B cell (primary cell): Measurements from ENCODE around the gene CAMK2B. TPM values are rescaled to one million over a fixed set of nuclear protein-coding genes. Genes with fewer than 3 reads are reported as not detected.

ENCODE experiments used
- ATAC-seq: fragments of 200-7000 bp; cut with Tn5 transposase; one replicate; pipeline ENCODE4 v1.10.0; 2021; ENCODE audit warnings: low read depth, mild to moderate bottlenecking, moderate number of reproducible peaks, moderate library complexity
- CTCF ChIA-PET: fragments of 350-600 bp; sonication (Branson Sonifier 250); formaldehyde crosslinking; loops from one replicate; lab custom pipeline; 2021; ENCODE audit warnings: antibody characterized with exemption, inconsistent platforms; lab: Charles Lee
- POLR2A ChIA-PET: fragments of 350-600 bp; sonication (Branson Sonifier 250); formaldehyde crosslinking; loops from one replicate; lab custom pipeline; 2021; ENCODE audit warnings: antibody characterized with exemption; lab: Charles Lee
- DNase-seq: peaks from one replicate; pipeline ENCODE4 v3.0.0; 2013
- H2AFZ ChIP-seq: 2 replicates; pipeline ENCODE4 v1.6.1; 2012; ENCODE audit warnings: mild to moderate bottlenecking, low read depth, low read length; ENCODE audit not compliant: insufficient read depth, poor library complexity, severe bottlenecking
- H3K27ac ChIP-seq, 2 donors: 1 replicate in 1 of 2; 2 replicates in 1 of 2; pipeline ENCODE4 v1.5.1; 2012 to 2013; ENCODE audit warnings: low read length in 2 of 2, mild to moderate bottlenecking in 2 of 2, moderate library complexity in 1 of 2
- H3K27me3 ChIP-seq, 4 experiments: fragments of 200-600 bp in 1 of 4; sonication (generic) in 1 of 4; replicated peaks in 1 of 4; 1 replicate in 2 of 4; 2 replicates in 2 of 4; pipeline versions ENCODE4 v1.6.1 to v1.7.0; 2013 to 2016; ENCODE audit warnings: low read length in 3 of 4, mild to moderate bottlenecking in 2 of 4, mixed read lengths in 1 of 4, moderate library complexity in 1 of 4; ENCODE audit not compliant: insufficient read depth in 4 of 4, control insufficient read depth in 3 of 4; ENCODE audit errors: control extremely low read depth in 1 of 4
- H3K36me3 ChIP-seq, 2 experiments: replicated peaks in 1 of 2; 1 replicate in 1 of 2; 2 replicates in 1 of 2; pipeline versions ENCODE4 v1.6.1 to v1.7.1; 2013; ENCODE audit warnings: low read length in 1 of 2; ENCODE audit not compliant: insufficient read depth in 2 of 2, control insufficient read depth in 1 of 2; ENCODE audit errors: control extremely low read depth in 1 of 2, extremely low read depth in 1 of 2
- H3K4me1 ChIP-seq, 2 donors: fragments of 200-600 bp in 1 of 2; sonication (generic) in 1 of 2; 1 replicate in 1 of 2; 2 replicates in 1 of 2; pipeline versions ENCODE4 v1.5.1 to v1.6.1; 2013 to 2017; ENCODE audit warnings: low read length in 2 of 2; ENCODE audit not compliant: control insufficient read depth in 2 of 2, insufficient read depth in 2 of 2
- H3K4me2 ChIP-seq: replicated peaks from 2 replicates; pipeline ENCODE3; 2012; ENCODE audit warnings: mild to moderate bottlenecking, low read depth, low read length; ENCODE audit not compliant: poor library complexity, severe bottlenecking
- H3K4me3 ChIP-seq, 5 experiments: fragments of 200-600 bp in 1 of 5; sonication (generic) in 1 of 5; 1 replicate in 3 of 5; 2 replicates in 2 of 5; pipeline versions ENCODE4 v1.5.1 to v1.7.0; 2011 to 2016; ENCODE audit warnings: low read length in 4 of 5, mild to moderate bottlenecking in 4 of 5, low read depth in 2 of 5, control low read depth in 1 of 5, moderate library complexity in 1 of 5; ENCODE audit not compliant: insufficient read depth in 1 of 5; ENCODE audit errors: control extremely low read depth in 1 of 5, extremely low read depth in 1 of 5
- H3K79me2 ChIP-seq: fragments of 200-600 bp; sonication (generic); one replicate; pipeline ENCODE4 v1.6.0; 2016; ENCODE audit warnings: low read length; ENCODE audit not compliant: control insufficient read depth, insufficient read depth
- H3K9ac ChIP-seq: fragments of 200-600 bp; sonication (generic); 2 replicates; pipeline ENCODE4 v1.6.1; 2017; ENCODE audit warnings: mild to moderate bottlenecking, low read length, moderate library complexity
- H3K9me3 ChIP-seq, 3 donors: one replicate each; pipeline versions ENCODE4 v1.6.1 to v1.7.1; 2013; ENCODE audit warnings: low read length in 2 of 3; ENCODE audit not compliant: control insufficient read depth in 2 of 3, insufficient read depth in 1 of 3; ENCODE audit errors: control extremely low read depth in 1 of 3
- H4K20me1 ChIP-seq: 2 replicates; pipeline ENCODE4 v1.6.0; 2012; ENCODE audit warnings: mild to moderate bottlenecking, low read length; ENCODE audit not compliant: insufficient read depth, control insufficient read depth, poor library complexity, severe bottlenecking
- H3K27ac Mint-ChIP-seq: one replicate; pipeline ENCODE4 v1.8.0; 2021; ENCODE audit warnings: mixed read lengths
- H3K27me3 Mint-ChIP-seq: one replicate; pipeline ENCODE4 v1.8.0; 2021; ENCODE audit warnings: mixed read lengths
- H3K4me1 Mint-ChIP-seq: one replicate; pipeline ENCODE4 v1.8.0; 2021; ENCODE audit warnings: mixed read lengths
- H3K4me3 Mint-ChIP-seq: one replicate; pipeline ENCODE4 v1.8.0; 2021; ENCODE audit warnings: mixed read lengths
- H3K9me3 Mint-ChIP-seq: one replicate; pipeline ENCODE4 v1.8.0; 2022; ENCODE audit warnings: mixed read lengths; ENCODE audit not compliant: insufficient read depth
- EZH2 ChIP-seq: IDR thresholded peaks from 2 replicates; pipeline ENCODE4 v1.6.1; 2012; ENCODE audit warnings: borderline replicate concordance, low read depth, mild to moderate bottlenecking, moderate library complexity, low read length; ENCODE audit not compliant: insufficient read depth, poor library complexity, severe bottlenecking
- WGBS: methylation state at CpG from one replicate; pipeline ENCODE4 v1.1.5; 2013; ENCODE audit warnings: missing lambda C conversion rate; ENCODE audit not compliant: insufficient coverage; 5-methylcytosine and 5-hydroxymethylcytosine counted together
- intact Hi-C: fragments of 100-400 bp; cut with micrococcal nuclease; formaldehyde crosslinking; loops from one replicate; pipeline ENCODE4 v1.10.0; 2022
- polyA plus RNA-seq: library from polyadenylated mRNA; depleted of rRNA; stranded (reverse); fragments of >200 nt; gene quantifications from 2 replicates; pipeline ENCODE4 v1.2.3, GENCODE V29; 2012
- total RNA-seq, 2 donors: library from RNA; stranded (reverse); fragments of 120-200 nt in 1 of 2; gene quantifications; 1 replicate in 1 of 2; 2 replicates in 1 of 2; pipeline versions ENCODE4 v1.2.3 to v1.2.4, GENCODE V29; 2013 to 2022
- TF ChIP-seq, protein P1 (sequence below): fragments of 200-600 bp; IDR thresholded peaks from one replicate; pipeline ENCODE4 v1.8.0; 2022; ENCODE audit warnings: antibody characterized with exemption, mild to moderate bottlenecking

The CAMK2B gene
- total and polyA plus RNA-seq, 2 donors (not counting 1 experiment from before 2014, with no cell fraction given): 0.42 TPM; not detected in 1

DNA sequence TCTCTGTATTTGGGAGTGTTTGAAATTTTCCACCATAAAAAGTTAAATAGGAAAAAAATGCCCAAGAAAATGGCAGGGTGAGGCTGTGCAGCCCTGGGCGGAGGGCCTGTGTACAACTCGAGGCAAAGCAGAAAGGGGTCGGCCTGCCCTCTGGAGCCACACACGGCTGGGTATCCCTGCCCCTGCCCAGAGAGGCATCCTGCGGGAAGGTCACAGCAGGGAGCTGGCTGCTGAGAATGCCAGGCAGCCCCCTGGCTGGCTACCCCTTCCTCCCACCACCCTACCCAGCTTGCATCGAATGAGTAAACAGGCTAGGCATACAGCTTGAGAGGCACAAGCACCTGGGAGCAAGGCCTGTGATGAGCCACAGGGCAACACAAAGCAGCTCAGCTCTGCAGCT is 46.1 kb downstream of the CAMK2B start:
- Histone ChIP-seq H3K27ac (no peak overlapping the region), H3K4me3 (no peak overlapping the region), H3K4me1 (no peaks in the 10 kb centered on the region), H3K36me3 (no peaks in the 10 kb centered on the region), H3K27me3 (peaks cover 0 to 2% (median 0%) of the 10 kb centered on the region in 4 experiments), H3K9ac (no peak overlapping the region), H4K20me1 (no peaks in the 10 kb centered on the region), H2AFZ (no peak overlapping the region), H3K4me2 (no peak overlapping the region), H3K79me2 (no peaks in the 10 kb centered on the region), H3K9me3 (no peaks in the 10 kb centered on the region)
- DNase-seq (no peak), ATAC-seq (no peak)
- ChIA-PET POLR2A (no interaction called here), CTCF (no interaction called here)
- Mint-ChIP-seq H3K27ac (no peak overlapping the region), H3K4me3 (no peak overlapping the region), H3K4me1 (no peaks in the 10 kb centered on the region), H3K9me3 (no peaks in the 10 kb centered on the region), H3K27me3 (peaks cover 4% of the 10 kb centered on the region)
- intact Hi-C loops: no loop called here
- TF ChIP-seq, protein P1, sequence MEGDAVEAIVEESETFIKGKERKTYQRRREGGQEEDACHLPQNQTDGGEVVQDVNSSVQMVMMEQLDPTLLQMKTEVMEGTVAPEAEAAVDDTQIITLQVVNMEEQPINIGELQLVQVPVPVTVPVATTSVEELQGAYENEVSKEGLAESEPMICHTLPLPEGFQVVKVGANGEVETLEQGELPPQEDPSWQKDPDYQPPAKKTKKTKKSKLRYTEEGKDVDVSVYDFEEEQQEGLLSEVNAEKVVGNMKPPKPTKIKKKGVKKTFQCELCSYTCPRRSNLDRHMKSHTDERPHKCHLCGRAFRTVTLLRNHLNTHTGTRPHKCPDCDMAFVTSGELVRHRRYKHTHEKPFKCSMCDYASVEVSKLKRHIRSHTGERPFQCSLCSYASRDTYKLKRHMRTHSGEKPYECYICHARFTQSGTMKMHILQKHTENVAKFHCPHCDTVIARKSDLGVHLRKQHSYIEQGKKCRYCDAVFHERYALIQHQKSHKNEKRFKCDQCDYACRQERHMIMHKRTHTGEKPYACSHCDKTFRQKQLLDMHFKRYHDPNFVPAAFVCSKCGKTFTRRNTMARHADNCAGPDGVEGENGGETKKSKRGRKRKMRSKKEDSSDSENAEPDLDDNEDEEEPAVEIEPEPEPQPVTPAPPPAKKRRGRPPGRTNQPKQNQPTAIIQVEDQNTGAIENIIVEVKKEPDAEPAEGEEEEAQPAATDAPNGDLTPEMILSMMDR: no peak
- no peak for TF ChIP-seq EZH2
- WGBS: 97% methylated on average over 6 of the region's 6 CpGs

DNA sequence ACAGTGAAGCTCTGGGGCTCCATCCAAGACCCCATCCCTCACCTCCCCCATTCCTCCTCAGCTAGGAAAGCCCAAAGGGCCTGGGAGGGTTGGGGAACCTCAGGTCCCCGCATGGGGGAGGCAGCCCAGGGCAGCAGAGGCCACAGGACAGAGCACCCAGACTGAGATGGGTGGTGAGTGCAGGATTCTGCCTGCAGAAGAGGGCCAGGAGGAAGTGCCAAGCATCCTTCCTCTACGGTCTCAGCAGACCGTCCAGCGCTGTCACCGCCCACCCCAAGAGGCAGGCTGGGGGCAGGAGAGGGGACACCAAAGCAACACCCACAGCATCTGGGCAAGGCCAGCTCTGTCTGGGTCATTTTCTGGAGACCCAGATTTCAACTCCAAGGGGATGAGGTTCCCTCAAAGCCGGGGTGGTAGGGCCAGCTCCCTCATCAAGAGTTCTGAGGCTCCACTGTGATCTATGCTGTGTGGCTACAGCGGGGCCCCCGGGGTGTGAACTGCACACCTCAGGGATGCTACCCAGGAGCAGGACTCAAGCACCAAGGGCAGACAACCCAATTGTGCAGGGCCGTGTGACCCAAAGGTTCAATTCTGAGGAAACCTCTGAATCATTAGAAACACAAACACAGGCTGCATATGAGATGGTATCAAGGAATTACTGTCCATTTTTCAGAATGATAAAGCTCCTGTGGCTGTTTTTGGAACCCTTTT is 46.8 kb downstream of the CAMK2B start:
- H3K9me3 Mint-ChIP-seq: no peaks in the 10 kb centered on the region
- POLR2A ChIA-PET: no interaction called here
- WGBS: 82% methylated on average over 8 of the region's 9 CpGs
- ATAC-seq (no peak), DNase-seq (no peak)
- CTCF ChIA-PET: no interaction called here
- Histone ChIP-seq H3K9me3 (no peaks in the 10 kb centered on the region), H3K27ac (no peak overlapping the region), H3K4me1 (no peaks in the 10 kb centered on the region), H3K4me3 (no peak overlapping the region), H3K4me2 (no peak overlapping the region), H3K36me3 (no peaks in the 10 kb centered on the region), H2AFZ (no peak overlapping the region), H3K27me3 (peaks cover 0 to 2% (median 0%) of the 10 kb centered on the region in 4 experiments), H4K20me1 (no peaks in the 10 kb centered on the region), H3K79me2 (no peaks in the 10 kb centered on the region), H3K9ac (no peak overlapping the region)
- H3K27me3 Mint-ChIP-seq: peaks cover 7% of the 10 kb centered on the region
- no peaks in the 10 kb centered on the region for H3K4me1 Mint-ChIP-seq
- H3K4me3 Mint-ChIP-seq: no peak overlapping the region
- TF ChIP-seq, protein P1: no peak
- TF ChIP-seq EZH2: no peak
- H3K27ac Mint-ChIP-seq: no peak overlapping the region
- intact Hi-C loops: no loop called here
